Gastroesophageal sphincter (tissue), 3 donors: ENCODE measurements around the gene CDCA5.

Experiments
- POLR2A ChIP-seq, 2 donors: fragments of 450-650 bp; IDR thresholded peaks; one replicate each; pipeline ENCODE4 v1.6.1; 2017; ENCODE audit warnings: antibody characterized with exemption in 2 of 2, mild to moderate bottlenecking in 2 of 2, moderate library complexity in 1 of 2
- POLR2AphosphoS5 ChIP-seq: sonication (generic); formaldehyde crosslinking; IDR thresholded peaks from one replicate; pipeline ENCODE4 v1.6.1; 2017; ENCODE audit warnings: antibody characterized with exemption
- TF ChIP-seq, protein P1 (sequence below), 4 experiments: fragments of 200-600 bp in 2 of 4; fragments of 450-650 bp in 2 of 4; sonication (generic) in 1 of 4; IDR thresholded peaks; one replicate each; pipeline ENCODE4 v1.5.1; 2017 to 2019; ENCODE audit warnings: antibody characterized with exemption in 4 of 4, mild to moderate bottlenecking in 2 of 4, moderate library complexity in 2 of 4

DNA sequence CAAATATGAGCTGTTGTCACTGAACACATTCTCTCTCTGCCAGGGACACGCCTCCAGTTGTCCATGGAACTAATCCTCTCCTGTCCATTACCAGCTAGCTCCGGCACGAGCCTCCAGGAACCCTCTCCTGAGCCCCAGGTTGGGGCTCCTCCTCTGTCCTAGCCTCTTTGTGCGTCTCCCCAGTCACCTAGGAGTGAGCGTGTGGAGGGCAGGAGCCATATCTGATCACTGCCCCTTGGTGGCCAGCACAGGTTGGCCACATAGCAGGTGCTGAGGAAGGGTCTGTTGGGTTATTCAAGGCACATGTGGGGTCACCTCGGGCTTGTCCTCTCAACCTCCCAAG, 48.0 kb upstream of the CDCA5 start:
- TF ChIP-seq, protein P1, sequence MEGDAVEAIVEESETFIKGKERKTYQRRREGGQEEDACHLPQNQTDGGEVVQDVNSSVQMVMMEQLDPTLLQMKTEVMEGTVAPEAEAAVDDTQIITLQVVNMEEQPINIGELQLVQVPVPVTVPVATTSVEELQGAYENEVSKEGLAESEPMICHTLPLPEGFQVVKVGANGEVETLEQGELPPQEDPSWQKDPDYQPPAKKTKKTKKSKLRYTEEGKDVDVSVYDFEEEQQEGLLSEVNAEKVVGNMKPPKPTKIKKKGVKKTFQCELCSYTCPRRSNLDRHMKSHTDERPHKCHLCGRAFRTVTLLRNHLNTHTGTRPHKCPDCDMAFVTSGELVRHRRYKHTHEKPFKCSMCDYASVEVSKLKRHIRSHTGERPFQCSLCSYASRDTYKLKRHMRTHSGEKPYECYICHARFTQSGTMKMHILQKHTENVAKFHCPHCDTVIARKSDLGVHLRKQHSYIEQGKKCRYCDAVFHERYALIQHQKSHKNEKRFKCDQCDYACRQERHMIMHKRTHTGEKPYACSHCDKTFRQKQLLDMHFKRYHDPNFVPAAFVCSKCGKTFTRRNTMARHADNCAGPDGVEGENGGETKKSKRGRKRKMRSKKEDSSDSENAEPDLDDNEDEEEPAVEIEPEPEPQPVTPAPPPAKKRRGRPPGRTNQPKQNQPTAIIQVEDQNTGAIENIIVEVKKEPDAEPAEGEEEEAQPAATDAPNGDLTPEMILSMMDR (IDR thresholded peaks at IDR 0.05): no peak
- TF ChIP-seq POLR2AphosphoS5: no peak
- no peak for TF ChIP-seq POLR2A (IDR thresholded peaks at IDR 0.05)
